WERI-Rb-1 (cell line): ENCODE data around the gene ANO1.

Source experiments
- DNase-seq: peaks from one replicate; pipeline ENCODE4 v3.0.0-alpha.2; 2020
- H3K27ac ChIP-seq: fragments of 250-450 bp; sonication (Bioruptor Pico); 2 replicates; pipeline ENCODE4 v1.5.1; 2020; ENCODE audit warnings: mild to moderate bottlenecking, moderate library complexity
- H3K27me3 ChIP-seq: fragments of 250-450 bp; sonication (Bioruptor Pico); 2 replicates; pipeline ENCODE4 v1.5.1; 2021; ENCODE audit warnings: mild to moderate bottlenecking, low read depth, moderate library complexity; ENCODE audit not compliant: insufficient read depth, severe bottlenecking
- H3K36me3 ChIP-seq: fragments of 250-450 bp; sonication (Bioruptor Pico); 2 replicates; pipeline ENCODE4 v1.5.1; 2020; ENCODE audit warnings: mild to moderate bottlenecking, moderate library complexity
- H3K4me3 ChIP-seq: 2 replicates; pipeline ENCODE4 v1.5.1; 2011; ENCODE audit warnings: low read depth, mild to moderate bottlenecking, control low read depth, low read length
- H3K9me3 ChIP-seq: fragments of 250-450 bp; sonication (Bioruptor Pico); 2 replicates; pipeline ENCODE4 v1.5.1; 2021; ENCODE audit warnings: mild to moderate bottlenecking, moderate library complexity; ENCODE audit not compliant: severe bottlenecking
- CTCF ChIP-seq: IDR thresholded peaks from 2 replicates; pipeline ENCODE4 v1.5.1; 2011; ENCODE audit warnings: low read depth, mild to moderate bottlenecking, control low read depth, inconsistent platforms, low read length

The ANO1 gene

GRCh38 chr11:70145071-70145470 lies 67.0 kb downstream of the ANO1 start:
- TF ChIP-seq CTCF: no peak
- Histone ChIP-seq H3K9me3 (no peaks in the 10 kb centered on the region), H3K27ac (no peak overlapping the region), H3K4me3 (no peak overlapping the region), H3K27me3 (no peaks in the 10 kb centered on the region), H3K36me3 (no peaks in the 10 kb centered on the region)
- no peak for DNase-seq

GRCh38 chr11:70145841-70146240 lies 67.7 kb downstream of the ANO1 start:
- no peaks in the 10 kb centered on the region for H3K27me3 ChIP-seq
- no peak overlapping the region for H3K27ac ChIP-seq
- no peaks in the 10 kb centered on the region for H3K36me3 ChIP-seq
- TF ChIP-seq CTCF: no peak
- no peaks in the 10 kb centered on the region for H3K9me3 ChIP-seq
- DNase-seq: no peak
- H3K4me3 ChIP-seq: no peak overlapping the region

- no peak for TF ChIP-seq CTCF
- Histone ChIP-seq H3K36me3 (no peaks in the 10 kb centered on the region), H3K27ac (no peak overlapping the region), H3K4me3 (no peak overlapping the region), H3K27me3 (no peaks in the 10 kb centered on the region), H3K9me3 (no peaks in the 10 kb centered on the region)
- DNase-seq: no peak
Measured at GRCh38 chr11:70146299-70146698, 68.2 kb downstream of the ANO1 start.

GRCh38 chr11:70146895-70147520 lies 68.9 kb downstream of the ANO1 start:
- Histone ChIP-seq H3K4me3 (no peak overlapping the region), H3K27ac (no peak overlapping the region), H3K27me3 (no peaks in the 10 kb centered on the region), H3K36me3 (no peaks in the 10 kb centered on the region), H3K9me3 (no peaks in the 10 kb centered on the region)
- no peak for TF ChIP-seq CTCF
- DNase-seq: no peak

- Histone ChIP-seq H3K27me3 (no peaks in the 10 kb centered on the region), H3K27ac (no peak overlapping the region), H3K4me3 (no peak overlapping the region), H3K9me3 (no peaks in the 10 kb centered on the region), H3K36me3 (no peaks in the 10 kb centered on the region)
- DNase-seq: no peak
- no peak for TF ChIP-seq CTCF
Measured at GRCh38 chr11:70147668-70148067, 69.6 kb downstream of the ANO1 start.

GRCh38 chr11:70151671-70152070 lies 73.6 kb downstream of the ANO1 start:
- Histone ChIP-seq H3K27me3 (no peaks in the 10 kb centered on the region), H3K9me3 (no peaks in the 10 kb centered on the region), H3K27ac (no peak overlapping the region), H3K36me3 (no peaks in the 10 kb centered on the region), H3K4me3 (no peak overlapping the region)
- DNase-seq: no peak
- TF ChIP-seq CTCF: no peak
